GM10266 (cell line): ENCODE results near the gene LINGO3.
A peak's percentile ranks its signal among the peaks of the same experiment; 100 is the strongest.

Source experiments
- DNase-seq: peaks from one replicate; pipeline ENCODE4 v3.0.0; 2012; ENCODE audit errors: extremely low spot score
- TF ChIP-seq, protein P1 (sequence below): IDR thresholded peaks from 2 replicates; pipeline ENCODE4 v1.5.1; 2012; ENCODE audit warnings: mild to moderate bottlenecking, low read depth; ENCODE audit not compliant: control insufficient read depth, insufficient read depth; ENCODE audit errors: missing control alignments

Gene LINGO3

DNA sequence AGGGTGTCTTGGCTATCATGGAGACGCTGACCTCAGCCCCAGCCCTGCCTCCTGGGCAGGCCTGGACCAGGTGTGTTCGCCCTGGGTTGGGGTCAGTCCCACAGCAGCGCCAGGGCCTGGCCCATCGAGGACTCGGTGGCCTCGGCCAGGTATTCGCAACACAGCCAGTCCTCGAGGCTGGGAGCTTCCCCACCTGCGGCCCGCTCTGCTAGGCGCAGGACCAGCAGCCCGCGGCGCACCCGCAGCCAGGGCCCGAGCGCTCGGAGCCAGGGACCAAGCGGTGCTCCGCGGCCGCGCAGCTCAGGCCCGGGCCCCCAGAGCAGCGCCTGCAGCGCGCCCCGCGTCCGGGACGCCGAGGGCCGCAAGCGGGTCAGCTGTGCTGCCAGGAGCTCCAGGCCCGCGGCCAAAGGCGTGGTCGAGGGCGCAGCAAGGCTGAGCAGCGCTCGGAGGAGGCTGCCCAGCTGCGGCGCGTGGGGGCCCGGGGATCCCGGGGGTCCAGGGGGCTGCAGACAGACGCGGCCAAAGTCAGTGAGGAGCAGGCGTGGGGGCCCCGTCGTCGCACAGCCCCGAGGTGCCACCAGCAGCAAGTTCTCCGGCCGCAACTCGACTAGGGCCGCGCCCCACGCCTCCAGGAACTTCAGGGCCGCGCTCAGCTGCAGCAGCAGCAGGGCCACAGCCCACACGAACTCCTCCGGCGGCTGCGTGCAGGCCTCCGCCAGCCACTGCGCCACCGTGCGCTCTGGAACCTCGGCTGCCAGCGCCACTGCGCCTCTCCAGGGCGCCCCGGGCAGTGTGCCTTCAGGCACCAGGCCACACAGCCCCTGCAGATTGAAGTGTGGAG, 32.1 kb downstream of the LINGO3 start:
- TF ChIP-seq, protein P1, sequence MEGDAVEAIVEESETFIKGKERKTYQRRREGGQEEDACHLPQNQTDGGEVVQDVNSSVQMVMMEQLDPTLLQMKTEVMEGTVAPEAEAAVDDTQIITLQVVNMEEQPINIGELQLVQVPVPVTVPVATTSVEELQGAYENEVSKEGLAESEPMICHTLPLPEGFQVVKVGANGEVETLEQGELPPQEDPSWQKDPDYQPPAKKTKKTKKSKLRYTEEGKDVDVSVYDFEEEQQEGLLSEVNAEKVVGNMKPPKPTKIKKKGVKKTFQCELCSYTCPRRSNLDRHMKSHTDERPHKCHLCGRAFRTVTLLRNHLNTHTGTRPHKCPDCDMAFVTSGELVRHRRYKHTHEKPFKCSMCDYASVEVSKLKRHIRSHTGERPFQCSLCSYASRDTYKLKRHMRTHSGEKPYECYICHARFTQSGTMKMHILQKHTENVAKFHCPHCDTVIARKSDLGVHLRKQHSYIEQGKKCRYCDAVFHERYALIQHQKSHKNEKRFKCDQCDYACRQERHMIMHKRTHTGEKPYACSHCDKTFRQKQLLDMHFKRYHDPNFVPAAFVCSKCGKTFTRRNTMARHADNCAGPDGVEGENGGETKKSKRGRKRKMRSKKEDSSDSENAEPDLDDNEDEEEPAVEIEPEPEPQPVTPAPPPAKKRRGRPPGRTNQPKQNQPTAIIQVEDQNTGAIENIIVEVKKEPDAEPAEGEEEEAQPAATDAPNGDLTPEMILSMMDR: no peak
- DNase-seq: no peak

GRCh38 chr19:2274931-2275535, 32.9 kb downstream of the LINGO3 start:
- TF ChIP-seq, protein P1: peak; percentile 57
- peak; percentile 78 for DNase-seq

DNA sequence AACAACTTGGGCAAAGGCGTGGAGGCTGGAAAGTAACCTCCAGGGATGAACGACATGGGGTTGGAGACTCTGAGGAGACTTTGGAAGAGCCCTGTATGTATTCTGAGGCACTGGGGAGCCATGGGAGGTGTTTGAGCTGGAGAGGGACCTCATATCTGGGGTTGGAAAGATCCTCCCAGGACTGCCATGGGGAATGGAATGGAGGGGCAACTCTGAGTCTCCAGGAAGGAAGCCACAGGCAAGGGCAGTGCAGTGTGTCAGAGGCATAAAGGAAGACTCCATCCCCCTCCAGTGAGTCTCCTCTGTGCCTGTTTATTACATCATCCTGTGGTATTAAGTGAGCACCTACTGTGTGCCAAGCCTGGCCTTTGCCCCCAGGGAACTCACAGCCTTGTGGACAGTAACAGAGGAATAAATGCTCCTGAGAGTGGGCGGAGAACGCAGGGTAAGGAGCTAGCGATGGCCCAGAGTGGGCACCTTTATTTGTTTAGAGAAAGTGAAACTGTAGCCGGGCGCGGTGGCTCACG, 33.7 kb downstream of the LINGO3 start:
- DNase-seq: no peak
- TF ChIP-seq, protein P1: no peak

DNA sequence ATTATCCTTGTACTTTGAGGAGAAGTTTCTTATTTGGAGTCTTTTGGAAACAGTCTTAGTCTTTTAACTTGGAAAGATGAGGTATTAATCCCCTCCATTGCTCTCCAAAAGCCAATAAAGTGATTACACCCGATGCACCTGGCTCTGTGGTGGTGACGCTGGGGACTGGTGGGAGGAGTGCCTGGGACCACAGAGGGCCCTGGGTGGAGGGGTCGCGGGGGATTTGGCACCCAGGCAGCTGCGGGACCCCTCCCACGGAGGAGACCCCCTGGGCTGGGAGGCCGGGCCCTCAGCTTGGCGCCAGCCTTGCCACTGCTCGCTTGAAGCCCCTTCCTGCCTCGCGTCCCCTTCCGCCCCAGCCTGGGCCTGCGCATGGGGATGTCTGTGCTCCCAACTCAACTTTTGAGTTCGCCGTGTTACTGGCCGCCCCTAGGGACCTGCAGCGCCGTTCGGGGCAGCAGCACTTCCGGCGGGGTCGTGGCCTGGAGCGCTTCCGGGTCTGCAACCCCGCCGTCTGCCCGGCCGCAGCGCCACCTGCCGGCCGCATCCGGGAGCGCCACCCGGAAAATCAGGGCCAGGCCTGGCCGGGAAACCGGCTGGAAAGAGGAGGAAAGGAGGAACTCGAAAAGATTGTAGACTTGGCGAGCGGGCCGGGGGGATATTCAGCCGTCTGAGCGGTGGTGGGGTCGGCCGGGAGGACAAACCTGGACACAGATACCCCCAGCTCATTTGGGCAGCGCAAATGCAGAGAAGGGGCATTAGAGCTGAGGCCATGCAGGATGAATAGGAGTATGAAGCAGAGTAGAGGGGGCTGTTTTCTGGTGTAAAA, 34.4 kb downstream of the LINGO3 start:
- TF ChIP-seq, protein P1: peak; percentile 98
- peak; percentile 96 for DNase-seq

DNA sequence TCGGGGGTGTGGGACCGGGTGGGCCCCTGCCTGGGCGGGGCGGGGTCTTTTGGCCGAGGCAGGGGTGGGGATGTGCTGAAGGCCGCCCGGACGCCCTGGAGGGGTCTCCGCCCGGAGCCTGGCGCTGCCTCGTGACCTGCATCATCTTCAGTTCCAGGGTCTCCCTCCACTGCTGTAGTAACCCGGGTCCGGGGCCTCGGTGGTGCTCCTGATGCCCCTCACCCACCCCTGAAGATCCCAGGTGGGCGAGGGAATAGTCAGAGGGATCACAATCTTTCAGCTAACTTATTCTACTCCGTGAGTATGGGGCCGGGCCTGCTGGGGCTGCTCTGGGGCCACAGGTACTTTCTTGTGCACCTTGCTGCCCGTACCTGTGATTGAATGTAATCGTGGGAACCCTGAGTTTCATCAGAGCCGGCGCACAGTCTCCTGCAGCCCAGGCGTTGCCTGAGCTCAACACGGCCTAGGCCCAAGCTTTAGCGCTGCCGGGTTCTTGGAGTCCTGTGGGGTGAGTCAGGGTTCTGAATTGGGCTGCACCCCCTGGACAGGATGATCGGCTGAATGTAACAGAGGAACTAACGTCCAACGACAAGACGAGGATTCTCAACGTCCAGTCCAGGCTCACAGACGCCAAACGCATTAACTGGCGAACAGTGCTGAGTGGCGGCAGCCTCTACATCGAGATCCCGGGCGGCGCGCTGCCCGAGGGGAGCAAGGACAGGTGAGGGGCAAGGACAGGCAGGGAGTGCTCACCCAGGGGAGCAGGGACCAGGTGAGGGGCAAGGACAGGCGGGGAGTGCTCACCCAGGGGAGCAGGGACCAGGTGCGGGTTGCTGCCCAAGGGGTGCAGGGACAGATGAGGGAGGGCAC, 36.5 kb downstream of the LINGO3 start:
- DNase-seq: no peak
- TF ChIP-seq, protein P1: no peak

DNA sequence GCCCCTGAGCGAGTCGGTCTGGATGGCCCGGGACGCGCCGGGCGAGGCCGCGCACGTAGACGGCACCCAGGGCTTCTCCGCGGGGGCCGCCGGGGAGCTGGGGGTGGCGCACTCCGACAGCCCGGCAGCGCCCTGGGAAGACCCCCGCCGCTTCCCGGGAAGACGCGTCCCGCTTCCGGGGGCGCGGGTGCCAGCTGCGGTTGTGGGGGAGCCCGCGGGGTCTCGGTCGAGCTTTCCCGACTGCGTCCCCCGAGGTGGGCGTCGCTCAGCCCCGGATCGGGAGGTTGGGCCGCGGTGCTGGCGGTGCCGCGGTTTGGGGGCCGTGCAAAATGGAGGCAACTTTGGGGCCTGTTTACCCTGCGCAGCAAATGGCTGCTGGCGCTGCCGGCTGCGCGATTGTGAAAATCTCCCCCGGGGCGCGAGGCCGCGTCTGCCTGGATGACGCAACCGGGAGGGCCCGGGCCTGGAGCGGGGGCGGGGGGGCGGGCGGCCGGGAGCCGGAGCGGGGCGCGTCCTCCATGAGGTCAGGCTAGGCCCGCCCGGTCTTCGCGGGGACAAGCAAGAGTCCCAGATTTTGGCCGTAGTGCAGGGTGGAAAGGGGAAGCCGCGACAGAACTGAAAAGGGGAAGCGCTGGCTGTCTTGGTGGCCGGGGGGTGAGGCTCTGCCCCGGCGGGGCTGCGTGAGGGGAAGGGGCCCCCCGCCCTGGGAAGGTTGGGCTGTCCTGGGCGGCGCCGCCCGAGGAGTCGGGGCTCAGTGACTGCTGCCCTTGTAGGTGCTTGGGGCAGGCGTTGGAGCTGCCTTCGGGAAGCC, 37.3 kb downstream of the LINGO3 start:
- peak; percentile 90 for DNase-seq
- TF ChIP-seq, protein P1: no peak
